Liver (tissue), 9 donors: Measurements from ENCODE around the gene CLDN6. TPM values are rescaled to one million over a fixed set of nuclear protein-coding genes. Genes with fewer than 3 reads are reported as not detected.
A peak's percentile ranks its signal among the peaks of the same experiment; 100 is the strongest.

Experiments used
- DNase-seq: peaks from one replicate; pipeline ENCODE4 v3.0.0-alpha.2; 2017; ENCODE audit warnings: low spot score
- H3K27ac ChIP-seq, 2 donors: one replicate each; pipeline ENCODE4 v1.7.0; 2013; ENCODE audit warnings: inconsistent platforms in 2 of 2, low read length in 2 of 2, control low read depth in 1 of 2, low read depth in 1 of 2, mild to moderate bottlenecking in 1 of 2
- H3K27me3 ChIP-seq, 4 donors: one replicate each; pipeline versions ENCODE4 v1.6.1 to v1.7.0; 2013; ENCODE audit warnings: low read length in 3 of 4, inconsistent platforms in 1 of 4, mild to moderate bottlenecking in 1 of 4, moderate library complexity in 1 of 4; ENCODE audit not compliant: control insufficient read depth in 4 of 4, insufficient read depth in 4 of 4
- H3K36me3 ChIP-seq, 4 donors: one replicate each; pipeline versions ENCODE4 v1.6.1 to v1.7.0; 2013; ENCODE audit warnings: low read length in 3 of 4, mild to moderate bottlenecking in 3 of 4, low read depth in 1 of 4, moderate library complexity in 1 of 4; ENCODE audit not compliant: control insufficient read depth in 4 of 4, insufficient read depth in 3 of 4
- H3K4me1 ChIP-seq, 4 donors: one replicate each; pipeline versions ENCODE4 v1.6.1 to v1.7.0; 2013; ENCODE audit warnings: low read length in 3 of 4, mild to moderate bottlenecking in 3 of 4, moderate library complexity in 1 of 4; ENCODE audit not compliant: control insufficient read depth in 4 of 4, insufficient read depth in 4 of 4
- H3K4me3 ChIP-seq, 3 donors: one replicate each; pipeline versions ENCODE4 v1.6.1 to v1.7.0; 2013; ENCODE audit warnings: low read length in 3 of 3, control low read depth in 1 of 3, low read depth in 1 of 3, mild to moderate bottlenecking in 1 of 3
- H3K9ac ChIP-seq, 2 donors: one replicate each; pipeline ENCODE4 v1.7.0; 2013; ENCODE audit warnings: low read length in 2 of 2, mild to moderate bottlenecking in 2 of 2, moderate library complexity in 2 of 2, control low read depth in 1 of 2, low read depth in 1 of 2
- H3K9me3 ChIP-seq, 4 donors: one replicate each; pipeline versions ENCODE4 v1.6.1 to v1.7.0; 2013; ENCODE audit warnings: low read length in 3 of 4; ENCODE audit not compliant: control insufficient read depth in 4 of 4
- FOXA1 ChIP-seq: IDR thresholded peaks from 2 replicates; pipeline ENCODE4 v1.6.1; 2016; ENCODE audit warnings: antibody characterized with exemption
- FOXA2 ChIP-seq: IDR thresholded peaks from 2 replicates; pipeline ENCODE4 v1.6.1; 2016; ENCODE audit warnings: antibody characterized with exemption
- HNF4G ChIP-seq: IDR thresholded peaks from 2 replicates; pipeline ENCODE4 v1.6.1; 2016; ENCODE audit warnings: antibody characterized with exemption
- JUND ChIP-seq, 2 donors: IDR thresholded peaks; 2 replicates each; pipeline ENCODE4 v1.6.1; 2016; ENCODE audit warnings: antibody characterized with exemption in 2 of 2
- NR2F2 ChIP-seq: IDR thresholded peaks from 2 replicates; pipeline ENCODE4 v1.6.1; 2016; ENCODE audit warnings: antibody characterized with exemption
- RAD21 ChIP-seq, 2 donors: IDR thresholded peaks; 2 replicates each; pipeline ENCODE4 v1.6.1; 2016; ENCODE audit warnings: antibody characterized with exemption in 2 of 2, mild to moderate bottlenecking in 2 of 2
- RXRA ChIP-seq, 2 donors: IDR thresholded peaks; 2 replicates each; pipeline ENCODE4 v1.6.1; 2017 to 2018; ENCODE audit warnings: antibody characterized with exemption in 2 of 2, mild to moderate bottlenecking in 1 of 2
- YY1 ChIP-seq: IDR thresholded peaks from 2 replicates; pipeline ENCODE4 v1.6.1; 2016; ENCODE audit warnings: antibody characterized with exemption, mild to moderate bottlenecking
- WGBS: extraction: QIAGEN DNeasy Blood & Tissue Kit; methylation state at CpG from one replicate; pipeline ENCODE4 v1.1.7; 2013; 5-methylcytosine and 5-hydroxymethylcytosine counted together
- polyA plus RNA-seq, 2 donors: library from polyadenylated mRNA; stranded (reverse) in 1 of 2; unstranded in 1 of 2; fragments of 200-250 nt in 1 of 2; fragments of >200 nt in 1 of 2; fragmentation: Nextera tagmentation in 1 of 2; extraction: Ambion mirVana in 1 of 2; gene quantifications; one replicate each; pipeline versions ENCODE4 v1.2.1 to v1.2.3, GENCODE V29; 2013 to 2015
- total RNA-seq, 2 donors: library from RNA; depleted of rRNA; stranded (reverse); fragments of >200 nt; gene quantifications; one replicate each; pipeline ENCODE4 v1.2.3, GENCODE V29; 2014
- TF ChIP-seq, protein P1 (sequence below): IDR thresholded peaks from 2 replicates; pipeline ENCODE4 v1.6.1; 2016; ENCODE audit warnings: antibody characterized with exemption, mild to moderate bottlenecking
- TF ChIP-seq, protein P2 (sequence below): IDR thresholded peaks from 2 replicates; pipeline ENCODE4 v1.6.1; 2016; ENCODE audit warnings: antibody characterized with exemption
- TF ChIP-seq, protein P3 (sequence below): IDR thresholded peaks from 2 replicates; pipeline ENCODE4 v1.6.1; 2016; ENCODE audit warnings: antibody characterized with exemption
- TF ChIP-seq, protein P4 (sequence below): IDR thresholded peaks from 2 replicates; pipeline ENCODE4 v1.6.1; 2016; ENCODE audit warnings: antibody characterized with exemption
- TF ChIP-seq, protein P5 (sequence below): fragments of 150-350 bp; IDR thresholded peaks from 2 replicates; pipeline ENCODE4 v1.5.1; 2017; ENCODE audit warnings: improper control_type of control experiment, low read depth, low read length; ENCODE audit not compliant: missing input control
- donor health status: healthy.
- donor health status: healthy.
- donor health status: healthy.
- donor health status: healthy.
- donor health status: healthy.

The CLDN6 gene
- total and polyA plus RNA-seq, 4 donors = 0.75 TPM; not detected in 3

DNA sequence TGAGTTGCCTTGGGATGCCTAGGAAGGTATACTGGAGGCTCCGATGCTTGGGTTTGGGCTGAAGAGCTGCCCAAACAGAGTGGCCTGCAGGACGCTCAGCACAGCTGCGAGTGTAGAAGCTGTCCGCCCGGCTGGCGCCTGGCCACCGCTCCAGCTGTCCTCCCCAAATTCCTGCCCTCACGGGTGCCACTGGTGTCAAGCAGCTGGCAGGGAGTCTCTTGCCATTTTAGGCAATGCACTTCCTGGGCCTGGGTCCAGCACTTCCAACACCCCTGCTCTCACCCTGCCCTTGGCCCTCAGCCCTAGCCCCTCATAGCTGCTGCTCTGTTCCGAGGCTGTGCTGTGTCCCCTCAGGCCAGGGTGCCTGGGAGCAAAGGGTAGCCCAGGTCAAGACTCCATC lies 32.5 kb downstream of the CLDN6 start:
- Histone ChIP-seq H3K4me1 (peaks cover 0 to 24% (median 12%) of the 10 kb centered on the region in 4 donors), H3K9me3 (no peaks in the 10 kb centered on the region), H3K9ac (no peak overlapping the region), H3K27ac (no peak overlapping the region), H3K27me3 (no peaks in the 10 kb centered on the region), H3K36me3 (no peaks in the 10 kb centered on the region), H3K4me3 (no peak overlapping the region)
- 64% methylated on average over 9 of the region's 9 CpGs for WGBS
- DNase-seq = no peak
- TF ChIP-seq FOXA2 (no peak), NR2F2 (no peak), HNF4G (no peak), RXRA (IDR thresholded peaks at IDR 0.05) (no peak), JUND (IDR thresholded peaks at IDR 0.05) (no peak), FOXA1 (no peak), YY1 (no peak)
- TF ChIP-seq, protein P1, sequence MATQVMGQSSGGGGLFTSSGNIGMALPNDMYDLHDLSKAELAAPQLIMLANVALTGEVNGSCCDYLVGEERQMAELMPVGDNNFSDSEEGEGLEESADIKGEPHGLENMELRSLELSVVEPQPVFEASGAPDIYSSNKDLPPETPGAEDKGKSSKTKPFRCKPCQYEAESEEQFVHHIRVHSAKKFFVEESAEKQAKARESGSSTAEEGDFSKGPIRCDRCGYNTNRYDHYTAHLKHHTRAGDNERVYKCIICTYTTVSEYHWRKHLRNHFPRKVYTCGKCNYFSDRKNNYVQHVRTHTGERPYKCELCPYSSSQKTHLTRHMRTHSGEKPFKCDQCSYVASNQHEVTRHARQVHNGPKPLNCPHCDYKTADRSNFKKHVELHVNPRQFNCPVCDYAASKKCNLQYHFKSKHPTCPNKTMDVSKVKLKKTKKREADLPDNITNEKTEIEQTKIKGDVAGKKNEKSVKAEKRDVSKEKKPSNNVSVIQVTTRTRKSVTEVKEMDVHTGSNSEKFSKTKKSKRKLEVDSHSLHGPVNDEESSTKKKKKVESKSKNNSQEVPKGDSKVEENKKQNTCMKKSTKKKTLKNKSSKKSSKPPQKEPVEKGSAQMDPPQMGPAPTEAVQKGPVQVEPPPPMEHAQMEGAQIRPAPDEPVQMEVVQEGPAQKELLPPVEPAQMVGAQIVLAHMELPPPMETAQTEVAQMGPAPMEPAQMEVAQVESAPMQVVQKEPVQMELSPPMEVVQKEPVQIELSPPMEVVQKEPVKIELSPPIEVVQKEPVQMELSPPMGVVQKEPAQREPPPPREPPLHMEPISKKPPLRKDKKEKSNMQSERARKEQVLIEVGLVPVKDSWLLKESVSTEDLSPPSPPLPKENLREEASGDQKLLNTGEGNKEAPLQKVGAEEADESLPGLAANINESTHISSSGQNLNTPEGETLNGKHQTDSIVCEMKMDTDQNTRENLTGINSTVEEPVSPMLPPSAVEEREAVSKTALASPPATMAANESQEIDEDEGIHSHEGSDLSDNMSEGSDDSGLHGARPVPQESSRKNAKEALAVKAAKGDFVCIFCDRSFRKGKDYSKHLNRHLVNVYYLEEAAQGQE = no peak
- TF ChIP-seq, protein P2, sequence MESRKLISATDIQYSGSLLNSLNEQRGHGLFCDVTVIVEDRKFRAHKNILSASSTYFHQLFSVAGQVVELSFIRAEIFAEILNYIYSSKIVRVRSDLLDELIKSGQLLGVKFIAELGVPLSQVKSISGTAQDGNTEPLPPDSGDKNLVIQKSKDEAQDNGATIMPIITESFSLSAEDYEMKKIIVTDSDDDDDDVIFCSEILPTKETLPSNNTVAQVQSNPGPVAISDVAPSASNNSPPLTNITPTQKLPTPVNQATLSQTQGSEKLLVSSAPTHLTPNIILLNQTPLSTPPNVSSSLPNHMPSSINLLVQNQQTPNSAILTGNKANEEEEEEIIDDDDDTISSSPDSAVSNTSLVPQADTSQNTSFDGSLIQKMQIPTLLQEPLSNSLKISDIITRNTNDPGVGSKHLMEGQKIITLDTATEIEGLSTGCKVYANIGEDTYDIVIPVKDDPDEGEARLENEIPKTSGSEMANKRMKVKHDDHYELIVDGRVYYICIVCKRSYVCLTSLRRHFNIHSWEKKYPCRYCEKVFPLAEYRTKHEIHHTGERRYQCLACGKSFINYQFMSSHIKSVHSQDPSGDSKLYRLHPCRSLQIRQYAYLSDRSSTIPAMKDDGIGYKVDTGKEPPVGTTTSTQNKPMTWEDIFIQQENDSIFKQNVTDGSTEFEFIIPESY = no peak
- TF ChIP-seq, protein P3, sequence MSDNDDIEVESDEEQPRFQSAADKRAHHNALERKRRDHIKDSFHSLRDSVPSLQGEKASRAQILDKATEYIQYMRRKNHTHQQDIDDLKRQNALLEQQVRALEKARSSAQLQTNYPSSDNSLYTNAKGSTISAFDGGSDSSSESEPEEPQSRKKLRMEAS = no peak
- TF ChIP-seq, protein P4, sequence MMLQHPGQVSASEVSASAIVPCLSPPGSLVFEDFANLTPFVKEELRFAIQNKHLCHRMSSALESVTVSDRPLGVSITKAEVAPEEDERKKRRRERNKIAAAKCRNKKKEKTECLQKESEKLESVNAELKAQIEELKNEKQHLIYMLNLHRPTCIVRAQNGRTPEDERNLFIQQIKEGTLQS = no peak

DNA sequence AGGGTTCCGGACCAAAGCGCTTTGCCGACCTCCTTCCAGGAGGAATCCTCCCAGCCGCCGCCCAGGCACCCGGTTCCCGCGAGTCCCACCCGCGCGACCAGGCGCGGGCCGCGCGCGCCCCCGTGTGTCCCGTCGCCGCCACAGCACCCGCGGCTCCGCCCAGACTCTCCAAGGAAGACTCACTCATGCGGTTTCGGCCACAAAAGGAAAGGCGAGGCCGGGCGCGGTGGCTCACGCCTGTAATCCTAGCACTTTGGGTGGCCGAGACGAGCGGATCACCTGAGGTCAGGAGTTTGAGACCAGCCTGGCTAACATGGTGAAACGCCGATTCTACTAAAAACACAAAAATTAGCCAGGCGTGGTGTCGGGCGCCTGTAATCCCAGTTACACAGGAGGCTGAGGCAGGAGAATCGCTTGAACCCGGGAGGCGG lies 34.3 kb downstream of the CLDN6 start:
- H3K4me1 ChIP-seq = peaks cover 3 to 30% (median 14%) of the 10 kb centered on the region in 4 donors
- TF ChIP-seq, protein P5, sequence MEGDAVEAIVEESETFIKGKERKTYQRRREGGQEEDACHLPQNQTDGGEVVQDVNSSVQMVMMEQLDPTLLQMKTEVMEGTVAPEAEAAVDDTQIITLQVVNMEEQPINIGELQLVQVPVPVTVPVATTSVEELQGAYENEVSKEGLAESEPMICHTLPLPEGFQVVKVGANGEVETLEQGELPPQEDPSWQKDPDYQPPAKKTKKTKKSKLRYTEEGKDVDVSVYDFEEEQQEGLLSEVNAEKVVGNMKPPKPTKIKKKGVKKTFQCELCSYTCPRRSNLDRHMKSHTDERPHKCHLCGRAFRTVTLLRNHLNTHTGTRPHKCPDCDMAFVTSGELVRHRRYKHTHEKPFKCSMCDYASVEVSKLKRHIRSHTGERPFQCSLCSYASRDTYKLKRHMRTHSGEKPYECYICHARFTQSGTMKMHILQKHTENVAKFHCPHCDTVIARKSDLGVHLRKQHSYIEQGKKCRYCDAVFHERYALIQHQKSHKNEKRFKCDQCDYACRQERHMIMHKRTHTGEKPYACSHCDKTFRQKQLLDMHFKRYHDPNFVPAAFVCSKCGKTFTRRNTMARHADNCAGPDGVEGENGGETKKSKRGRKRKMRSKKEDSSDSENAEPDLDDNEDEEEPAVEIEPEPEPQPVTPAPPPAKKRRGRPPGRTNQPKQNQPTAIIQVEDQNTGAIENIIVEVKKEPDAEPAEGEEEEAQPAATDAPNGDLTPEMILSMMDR = peak; percentile 83
- TF ChIP-seq RAD21 (IDR thresholded peaks at IDR 0.05) (peak in 1 of 2 donors; percentile 72), FOXA1 (no peak)
- H3K9ac ChIP-seq = no peak overlapping the region
- DNase-seq = peak; percentile 87
- 9% methylated on average over 42 of the region's 42 CpGs for WGBS
- H3K9me3 ChIP-seq = no peaks in the 10 kb centered on the region
- peak overlapping the region in 1 of 3 donors; percentile 30 for H3K4me3 ChIP-seq
- H3K27ac ChIP-seq = no peak overlapping the region
- no peaks in the 10 kb centered on the region for H3K36me3 ChIP-seq
- peaks cover 0 to 2% (median 0%) of the 10 kb centered on the region in 4 donors for H3K27me3 ChIP-seq
